HCT116 (cell line): ENCODE results near the gene FADS1. TPM values are rescaled to one million over a fixed set of nuclear protein-coding genes. Genes with fewer than 3 reads are reported as not detected.

Experiments used
- ATAC-seq: fragments of 200-7000 bp; cut with Tn5 transposase; 2 replicates; pipeline ENCODE4 v1.9.1; 2020; ENCODE audit warnings: mild to moderate bottlenecking, moderate library complexity
- BruUV-seq: library from RNA; stranded (reverse); fragments of 400-500 nt; replicated peaks from 2 replicates; lab custom pipeline; 2021; lab: Mats Ljungman, UMichigan
- CTCF ChIA-PET: fragments of 300-600 bp; sonication (Branson Sonifier 250); formaldehyde crosslinking; loops from one replicate; lab custom pipeline; 2021; ENCODE audit warnings: antibody characterized with exemption; lab: Charles Lee
- POLR2A ChIA-PET: fragments of 300-600, 350-600 bp; sonication (Branson Sonifier 250); formaldehyde crosslinking; loops from one replicate; lab custom pipeline; 2021; ENCODE audit warnings: antibody characterized with exemption; lab: Charles Lee
- RAD21 ChIA-PET, 2 experiments: fragments of 300-600 bp; sonication (Branson Sonifier 250); formaldehyde crosslinking; loops; one replicate each; lab custom pipeline; 2023; ENCODE audit warnings: low total read pairs in 2 of 2; ENCODE audit not compliant: uncharacterized antibody in 2 of 2, unreplicated experiment in 2 of 2, low non-redundant PET in 1 of 2; lab: Charles Lee
- DNase-seq: peaks from one replicate; pipeline ENCODE4 v3.0.0-alpha.2; 2010; ENCODE audit warnings: low read depth, low spot score
- H2AFZ ChIP-seq: fragments of 200-600 bp; shearing (Covaris generic), sonication (generic); 2 replicates; pipeline ENCODE4 v1.6.1; 2017; ENCODE audit warnings: low read depth, mixed run types, mixed read lengths, antibody characterized with exemption, low read length; ENCODE audit not compliant: poor library complexity, severe bottlenecking
- H3K27ac ChIP-seq: 2 replicates; pipeline ENCODE4 v1.5.1; 2012; ENCODE audit warnings: low read depth, low read length
- H3K27me3 ChIP-seq: fragments of 200-600 bp; sonication (generic); 2 replicates; pipeline ENCODE4 v1.6.1; 2016; ENCODE audit warnings: mixed run types, low read length, mixed read lengths; ENCODE audit not compliant: insufficient read depth
- H3K36me3 ChIP-seq, 2 experiments: fragments of 200-500 bp in 1 of 2; fragments of 200-600 bp in 1 of 2; sonication (Bioruptor generic) in 1 of 2; sonication (generic) in 1 of 2; 2 replicates each; pipeline versions ENCODE4 v1.5.1 to v1.6.1; 2014 to 2016; ENCODE audit warnings: low read length in 2 of 2, inconsistent platforms in 1 of 2, mixed read lengths in 1 of 2, mixed run types in 1 of 2; ENCODE audit not compliant: insufficient read depth in 2 of 2, control insufficient read depth in 1 of 2
- H3K4me1 ChIP-seq, 2 experiments: fragments of 200-600 bp in 1 of 2; sonication (generic) in 1 of 2; 2 replicates each; pipeline versions ENCODE4 v1.5.1 to v1.6.1; 2012 to 2017; ENCODE audit warnings: low read length in 2 of 2, inconsistent platforms in 1 of 2, mild to moderate bottlenecking in 1 of 2, mixed read lengths in 1 of 2, mixed run types in 1 of 2, moderate library complexity in 1 of 2; ENCODE audit not compliant: insufficient read depth in 2 of 2, control insufficient read depth in 1 of 2
- H3K4me2 ChIP-seq: fragments of 200-600 bp; sonication (generic); 2 replicates; pipeline ENCODE4 v1.6.1; 2017; ENCODE audit warnings: mixed run types, low read length, mixed read lengths
- H3K4me3 ChIP-seq, 2 experiments: fragments of 200-600 bp in 1 of 2; sonication (generic) in 1 of 2; replicated peaks in 1 of 2; 2 replicates each; pipeline ENCODE4 v1.5.1; 2011 to 2016; ENCODE audit warnings: low read length in 2 of 2, control low read depth in 1 of 2, low read depth in 1 of 2, mild to moderate bottlenecking in 1 of 2, mixed read lengths in 1 of 2, mixed run types in 1 of 2
- H3K79me2 ChIP-seq: fragments of 200-600 bp; sonication (generic); 2 replicates; pipeline ENCODE4 v1.6.1; 2017; ENCODE audit warnings: mild to moderate bottlenecking, mixed run types, low read length, moderate library complexity, mixed read lengths; ENCODE audit not compliant: insufficient read depth
- H3K9ac ChIP-seq: fragments of 200-600 bp; sonication (generic); 2 replicates; pipeline ENCODE4 v1.6.1; 2016; ENCODE audit warnings: low read length, mixed read lengths
- H3K9me2 ChIP-seq: fragments of 200-600 bp; sonication (generic), shearing (Covaris generic); 2 replicates; pipeline ENCODE4 v1.6.1; 2017; ENCODE audit warnings: mixed run types, mild to moderate bottlenecking, moderate library complexity; ENCODE audit not compliant: insufficient read depth
- H3K9me3 ChIP-seq, 2 experiments: fragments of 200-500 bp in 1 of 2; fragments of 200-600 bp in 1 of 2; sonication (Bioruptor generic) in 1 of 2; sonication (generic) in 1 of 2; 2 replicates each; pipeline ENCODE4 v1.6.1; 2014 to 2017; ENCODE audit warnings: low read length in 2 of 2, mixed read lengths in 2 of 2, inconsistent platforms in 1 of 2, low read depth in 1 of 2, mild to moderate bottlenecking in 1 of 2, mixed run types in 1 of 2, moderate library complexity in 1 of 2; ENCODE audit not compliant: control insufficient read depth in 1 of 2, insufficient read depth in 1 of 2
- H4K20me1 ChIP-seq: fragments of 200-600 bp; sonication (generic), shearing (Covaris generic); 2 replicates; pipeline ENCODE4 v1.6.1; 2017; ENCODE audit warnings: mixed run types, mild to moderate bottlenecking, moderate library complexity; ENCODE audit not compliant: insufficient read depth
- ATF3 ChIP-seq: IDR thresholded peaks from 2 replicates; pipeline ENCODE4 v1.6.1; 2012
- CBX3 ChIP-seq: IDR thresholded peaks from 2 replicates; pipeline ENCODE4 v1.6.1; 2012; ENCODE audit warnings: low read depth
- CEBPB ChIP-seq: IDR thresholded peaks from 2 replicates; pipeline ENCODE4 v1.6.1; 2012; ENCODE audit warnings: low read depth
- ELF1 ChIP-seq: IDR thresholded peaks from 2 replicates; pipeline ENCODE4 v1.6.1; 2012; ENCODE audit warnings: low read depth, borderline replicate concordance
- EZH2 ChIP-seq: fragments of 200-600 bp; sonication (generic); IDR thresholded peaks from 2 replicates; pipeline ENCODE4 v1.6.1; 2017; ENCODE audit warnings: antibody characterized with exemption, mixed run types
- EZH2phosphoT487 ChIP-seq: fragments of 200-600 bp; IDR thresholded peaks from 2 replicates; pipeline ENCODE4 v1.6.1; 2018; ENCODE audit warnings: antibody characterized with exemption, borderline replicate concordance
- RAD21 ChIP-seq: IDR thresholded peaks from 2 replicates; pipeline ENCODE4 v1.6.1; 2012; ENCODE audit warnings: low read depth, mild to moderate bottlenecking
- REST ChIP-seq: IDR thresholded peaks from 2 replicates; pipeline ENCODE4 v1.6.1; 2012; ENCODE audit warnings: low read depth
- SP1 ChIP-seq: IDR thresholded peaks from 2 replicates; pipeline ENCODE4 v1.6.1; 2012; ENCODE audit warnings: low read depth
- TCF7L2 ChIP-seq: IDR thresholded peaks from 2 replicates; pipeline ENCODE4 v1.7.0; 2011; ENCODE audit warnings: borderline replicate concordance, inconsistent platforms; ENCODE audit not compliant: insufficient read depth, insufficient read length; ENCODE audit errors: extremely low read depth
- YY1 ChIP-seq: IDR thresholded peaks from 2 replicates; pipeline ENCODE4 v1.6.1; 2011; ENCODE audit warnings: low read length, low read depth, moderate library complexity, mild to moderate bottlenecking; ENCODE audit not compliant: insufficient replicate concordance; ENCODE audit errors: extremely low read depth
- ZBTB33 ChIP-seq: IDR thresholded peaks from 2 replicates; pipeline ENCODE4 v1.6.1; 2011; ENCODE audit warnings: mild to moderate bottlenecking, low read length, moderate library complexity; ENCODE audit not compliant: insufficient replicate concordance; ENCODE audit errors: extremely low read depth
- ZFX ChIP-seq: fragments of 450-650 bp; IDR thresholded peaks from 2 replicates; pipeline ENCODE4 v1.6.1; 2017
- intact Hi-C: fragments of 100-400 bp; cut with micrococcal nuclease; formaldehyde crosslinking; loops from 2 replicates; pipeline ENCODE4 v1.10.0; 2022
- total RNA-seq: library from RNA; stranded (reverse); gene quantifications from one replicate; pipeline ENCODE4 v1.2.1, GENCODE V29; 2021; ENCODE audit not compliant: unreplicated experiment
- TF ChIP-seq, protein P1 (sequence below): IDR thresholded peaks from 2 replicates; pipeline ENCODE4 v1.6.1; 2012
- TF ChIP-seq, protein P2 (sequence below), 3 experiments: fragments of 200-600 bp in 1 of 3; sonication (generic) in 1 of 3; IDR thresholded peaks in 2 of 3; conservative IDR thresholded peaks in 1 of 3; 2 replicates each; pipeline ENCODE4 v1.5.1; 2012 to 2017; ENCODE audit warnings: low read depth in 2 of 3, low read length in 2 of 3, antibody characterized with exemption in 1 of 3, borderline replicate concordance in 1 of 3, control low read depth in 1 of 3, mild to moderate bottlenecking in 1 of 3, mixed read lengths in 1 of 3, mixed run types in 1 of 3, moderate library complexity in 1 of 3; ENCODE audit not compliant: insufficient read depth in 1 of 3

The FADS1 gene
- total RNA-seq, 1 experiment from 2014 or later, result 56.6 TPM

DNA sequence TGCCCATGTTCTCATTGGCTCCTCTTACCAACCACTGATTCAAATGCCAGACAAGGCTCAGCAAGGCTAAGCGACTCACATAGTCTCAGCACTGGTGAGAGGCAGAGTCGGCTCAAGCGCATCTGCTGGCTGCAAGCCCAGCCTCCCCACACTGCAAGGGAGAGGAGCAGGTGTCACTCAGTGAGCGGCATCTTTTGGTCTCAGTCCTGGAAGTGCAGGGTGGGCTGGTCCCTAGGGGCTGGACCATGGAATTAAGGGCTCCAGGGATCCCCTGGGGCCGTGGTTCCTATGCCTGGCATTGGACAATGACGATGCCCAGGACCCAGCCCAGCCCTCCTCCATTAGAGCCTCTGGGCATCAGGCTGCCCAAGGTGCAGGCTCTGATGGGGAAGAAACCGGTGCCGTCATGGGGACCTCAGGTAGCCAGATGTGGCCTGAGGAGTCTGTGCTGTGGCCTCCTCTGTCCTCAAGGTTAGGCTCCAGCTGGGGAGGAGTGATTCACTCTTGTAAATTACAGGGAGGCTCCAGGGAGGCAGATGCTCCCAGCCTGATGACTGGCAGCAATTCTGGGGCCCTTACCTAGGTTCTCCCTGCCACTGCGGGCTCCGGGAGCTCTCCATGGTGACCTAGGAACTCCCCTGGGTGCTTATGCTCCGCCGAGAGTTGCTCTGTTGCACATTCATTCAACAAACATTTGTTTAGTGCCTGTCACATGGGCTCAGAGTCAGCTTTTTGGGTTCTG lies 39.3 kb upstream of the FADS1 start (continued):
- TF ChIP-seq ZBTB33, result no peak
- TF ChIP-seq SP1, result no peak
- TF ChIP-seq, all 23 proteins: peak for 0

- Histone ChIP-seq H3K4me1 (peaks cover 4% of the 10 kb centered on the region in 2 experiments), H3K9me3 (no peaks in the 10 kb centered on the region), H2AFZ (no peak overlapping the region), H3K9me2 (no peaks in the 10 kb centered on the region), H3K36me3 (no peaks in the 10 kb centered on the region), H3K79me2 (no peaks in the 10 kb centered on the region), H3K9ac (no peak overlapping the region), H3K4me3 (no peak overlapping the region), H3K27me3 (no peaks in the 10 kb centered on the region), H4K20me1 (no peaks in the 10 kb centered on the region), H3K4me2 (no peak overlapping the region), H3K27ac (no peak overlapping the region)
- RAD21 ChIA-PET, result no interaction called here
- DNase-seq (no peak), ATAC-seq (no peak)
- BruUV-seq, result no TSS peak
- intact Hi-C loops, result no loop called here
- CTCF ChIA-PET, result no interaction called here
- POLR2A ChIA-PET, result no interaction called here
- no peak for TF ChIP-seq EZH2phosphoT487
- no peak for TF ChIP-seq EZH2
- no peak for TF ChIP-seq CEBPB
- TF ChIP-seq ELF1, result no peak
- TF ChIP-seq REST, result no peak
- no peak for TF ChIP-seq YY1
- TF ChIP-seq, protein P1, sequence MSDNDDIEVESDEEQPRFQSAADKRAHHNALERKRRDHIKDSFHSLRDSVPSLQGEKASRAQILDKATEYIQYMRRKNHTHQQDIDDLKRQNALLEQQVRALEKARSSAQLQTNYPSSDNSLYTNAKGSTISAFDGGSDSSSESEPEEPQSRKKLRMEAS, result no peak
- TF ChIP-seq, protein P2, sequence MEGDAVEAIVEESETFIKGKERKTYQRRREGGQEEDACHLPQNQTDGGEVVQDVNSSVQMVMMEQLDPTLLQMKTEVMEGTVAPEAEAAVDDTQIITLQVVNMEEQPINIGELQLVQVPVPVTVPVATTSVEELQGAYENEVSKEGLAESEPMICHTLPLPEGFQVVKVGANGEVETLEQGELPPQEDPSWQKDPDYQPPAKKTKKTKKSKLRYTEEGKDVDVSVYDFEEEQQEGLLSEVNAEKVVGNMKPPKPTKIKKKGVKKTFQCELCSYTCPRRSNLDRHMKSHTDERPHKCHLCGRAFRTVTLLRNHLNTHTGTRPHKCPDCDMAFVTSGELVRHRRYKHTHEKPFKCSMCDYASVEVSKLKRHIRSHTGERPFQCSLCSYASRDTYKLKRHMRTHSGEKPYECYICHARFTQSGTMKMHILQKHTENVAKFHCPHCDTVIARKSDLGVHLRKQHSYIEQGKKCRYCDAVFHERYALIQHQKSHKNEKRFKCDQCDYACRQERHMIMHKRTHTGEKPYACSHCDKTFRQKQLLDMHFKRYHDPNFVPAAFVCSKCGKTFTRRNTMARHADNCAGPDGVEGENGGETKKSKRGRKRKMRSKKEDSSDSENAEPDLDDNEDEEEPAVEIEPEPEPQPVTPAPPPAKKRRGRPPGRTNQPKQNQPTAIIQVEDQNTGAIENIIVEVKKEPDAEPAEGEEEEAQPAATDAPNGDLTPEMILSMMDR (IDR thresholded peaks at IDR 0.05 in 2 of 3, conservative IDR thresholded peaks at IDR 0.05 in 1 of 3; ENCODE audit: borderline replicate concordance in 1 of 3, insufficient read depth in 1 of 3, low read depth in 2 of 3, low read length in 2 of 3), result no peak
- TF ChIP-seq CBX3, result no peak
- no peak for TF ChIP-seq TCF7L2
- no peak for TF ChIP-seq RAD21
- no peak for TF ChIP-seq SP1
- no peak for TF ChIP-seq ATF3
- no peak for TF ChIP-seq ZFX
These were observed 38.3 kb upstream of the FADS1 start for GRCh38 chr11:61854966-61855714.
